ENCODE data around the gene ZDHHC18.
A peak's percentile ranks its signal among the peaks of the same experiment; 100 is the strongest.

The ZDHHC18 gene

GRCh38 chr1:26897351-26897750 lies 70.9 kb downstream of the ZDHHC18 start:
- DNase-seq (ENCODE audit: low read depth in 1 of 2, low spot score in 1 of 2) = no peak

DNA sequence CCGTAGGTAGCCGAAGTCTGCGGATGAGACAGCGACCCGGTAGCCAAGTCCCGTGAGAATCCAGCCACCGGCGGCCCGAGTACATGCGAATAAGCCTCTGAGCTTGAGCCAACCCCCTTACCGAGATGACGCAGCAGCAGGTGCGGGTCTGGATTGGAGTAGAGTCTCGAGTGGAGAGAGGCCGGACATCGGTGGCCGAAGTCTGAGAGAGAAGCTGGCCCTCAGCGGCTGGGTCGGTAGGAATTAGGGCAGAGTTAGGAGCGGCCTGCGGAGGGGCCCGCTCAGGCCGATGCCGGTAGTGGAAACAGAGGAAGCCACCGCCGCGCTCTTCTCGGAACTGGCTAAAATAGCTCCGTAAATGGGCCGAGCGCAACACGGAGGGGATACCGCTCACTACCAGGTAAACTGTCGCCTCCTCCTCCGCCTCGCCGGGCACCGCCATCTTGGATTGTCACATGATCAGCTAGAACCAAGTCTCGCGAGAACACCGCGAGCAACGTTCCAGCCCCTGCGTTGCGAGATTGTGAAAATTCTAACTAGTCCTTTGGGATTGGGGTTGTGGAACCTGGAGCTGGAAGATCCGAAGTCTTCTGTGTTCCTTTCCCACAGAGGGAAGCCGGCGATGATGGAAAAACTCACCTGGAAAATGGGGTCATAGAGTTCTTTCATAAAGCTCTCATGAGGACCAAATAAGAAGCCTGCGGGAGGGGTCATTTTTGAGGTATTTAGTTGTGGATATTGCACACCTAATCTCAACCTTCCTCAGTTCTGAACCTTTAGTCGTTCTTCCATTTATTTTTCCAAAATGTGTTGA lies 73.7 kb downstream of the ZDHHC18 start, which contains the start of gene GPATCH3:
Gene GPATCH3 (minus strand): TSS at position 467 of the 814 bp plus-strand sequence. CDS start 25 bp downstream, at position 442.
- peak; percentile 72 to 73 for DNase-seq (ENCODE audit: low read depth in 1 of 2, low spot score in 1 of 2)

DNA sequence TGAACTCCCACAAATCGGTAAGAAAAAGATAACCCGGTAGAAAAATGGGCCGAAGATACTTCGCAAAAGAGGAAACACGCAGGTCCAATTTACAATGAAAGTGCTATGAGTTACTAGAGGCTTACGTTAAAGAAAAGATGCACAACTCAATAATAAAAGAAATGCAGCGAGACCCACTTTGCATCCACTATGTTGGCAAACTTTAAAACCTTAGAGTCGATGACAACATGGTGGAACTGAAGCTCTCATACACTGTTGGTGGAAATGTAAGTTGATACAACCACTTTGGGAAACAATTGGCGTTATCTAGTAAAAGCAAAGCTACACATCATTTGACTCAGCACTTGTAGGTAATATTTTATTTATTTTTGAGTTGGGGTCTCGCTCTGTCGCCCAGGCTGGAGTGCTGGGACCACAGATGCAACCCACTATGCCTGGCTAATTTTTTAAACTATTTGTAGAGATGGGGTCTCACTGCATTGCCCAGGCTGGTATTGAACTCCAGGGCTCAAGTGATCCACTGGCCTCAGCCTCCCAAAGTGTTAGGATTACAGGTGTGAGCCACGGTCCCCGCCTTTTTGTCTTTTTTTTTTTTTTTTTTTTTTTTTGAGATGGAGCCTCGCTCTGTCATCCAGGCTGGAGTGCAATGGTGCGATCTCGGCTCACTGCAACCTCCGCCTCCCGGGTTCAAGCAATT lies 74.5 kb downstream of the ZDHHC18 start:
- DNase-seq (ENCODE audit: low read depth in 1 of 2, low spot score in 1 of 2) = no peak
